Measurements from ENCODE around the gene IGFBP7.
"Not testable (repeated sequence)": the region's sequence is repeated elsewhere in the genome, so short reads cannot be mapped to it uniquely, and the experiment has no call there.

Gene IGFBP7

DNA sequence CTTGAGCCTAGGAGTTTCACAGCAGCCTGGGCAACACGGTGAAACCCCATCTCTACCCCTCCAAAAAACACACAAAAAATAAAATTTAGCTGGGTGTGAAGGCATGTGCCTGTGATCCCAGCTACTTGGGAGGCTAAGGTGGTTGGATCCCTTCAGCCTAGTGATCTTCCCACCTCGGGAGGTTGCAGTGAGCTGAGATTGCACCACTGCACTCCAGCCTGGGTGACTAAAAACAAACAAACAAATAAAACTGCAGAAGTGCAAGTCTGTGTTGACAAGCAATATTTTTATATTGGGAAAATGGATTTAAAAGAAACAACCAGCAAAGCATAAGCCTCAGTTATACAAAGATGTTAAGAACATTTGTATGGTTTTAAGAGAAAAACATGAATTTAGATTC lies 46.1 kb downstream of the IGFBP7 start:
- no peak for TF ChIP-seq POLR2A (IDR thresholded peaks at IDR 0.05; ENCODE audit: low read length)
- TF ChIP-seq GATA1 (IDR thresholded peaks at IDR 0.05; ENCODE audit: low read depth, low read length): no peak
- no peak for DNase-seq

DNA sequence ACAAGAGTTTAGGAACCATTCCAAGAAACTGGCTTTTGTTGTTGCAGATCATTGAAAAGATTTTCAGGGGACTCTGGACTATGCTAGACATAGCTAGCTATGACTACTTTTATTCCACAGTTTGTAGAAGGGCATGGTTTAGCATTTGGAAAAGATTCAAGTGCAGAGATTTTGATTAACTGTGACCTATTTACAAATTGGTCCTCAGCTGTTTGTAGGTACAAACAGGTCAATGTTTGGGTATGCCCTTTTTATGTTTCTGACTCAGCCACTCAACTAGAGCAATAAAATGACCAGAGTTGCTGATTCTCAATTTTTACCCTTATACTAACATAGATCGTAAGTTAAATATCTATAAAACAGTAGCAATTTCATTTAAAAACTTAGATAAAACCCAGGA lies 46.7 kb downstream of the IGFBP7 start:
- TF ChIP-seq GATA1 (IDR thresholded peaks at IDR 0.05; ENCODE audit: low read depth, low read length) (no peak), POLR2A (IDR thresholded peaks at IDR 0.05; ENCODE audit: low read length) (no peak)

DNA sequence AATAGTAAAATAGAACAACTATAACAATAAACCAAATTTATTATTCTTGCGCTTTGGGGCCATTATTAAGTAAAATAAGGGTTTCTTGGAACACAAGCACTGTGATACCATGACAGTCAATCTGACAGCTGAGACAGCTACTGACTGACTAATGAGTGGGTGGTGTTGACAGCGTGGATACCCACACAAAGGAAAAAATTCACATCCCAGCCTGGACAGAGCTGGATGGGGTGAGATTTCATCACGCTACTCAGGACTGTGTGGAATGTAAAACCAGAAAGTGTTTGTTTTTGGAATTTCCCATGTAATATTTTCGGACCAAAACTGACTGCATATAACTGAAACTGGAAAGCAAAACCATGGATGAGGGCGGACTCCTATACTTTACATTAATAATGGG lies 48.8 kb downstream of the IGFBP7 start:
- no peak for DNase-seq
- no peak for TF ChIP-seq POLR2A (IDR thresholded peaks at IDR 0.05; ENCODE audit: low read length)
- TF ChIP-seq GATA1 (IDR thresholded peaks at IDR 0.05; ENCODE audit: low read depth, low read length): no peak

More for the DNA sequence above, 46.7 kb downstream of the IGFBP7 start:
- DNase-seq: no peak

DNA sequence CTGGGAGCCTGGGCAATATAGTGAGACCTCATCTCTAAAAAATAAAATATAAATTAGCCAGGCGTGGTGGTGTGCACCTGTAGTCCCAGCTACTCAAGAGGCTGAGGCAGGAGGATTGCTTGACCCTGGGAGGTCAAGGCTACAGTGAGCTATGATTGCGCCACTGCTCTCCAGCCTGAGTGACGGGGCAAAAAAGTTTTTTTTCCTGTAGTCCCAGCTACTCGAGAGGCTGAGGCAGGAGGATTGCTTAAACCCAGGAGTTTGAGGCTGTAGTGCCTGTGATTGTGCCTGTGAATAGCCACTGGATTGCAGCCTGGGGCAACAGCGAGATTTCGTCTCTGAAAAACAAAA lies 49.5 kb downstream of the IGFBP7 start:
- DNase-seq: not testable (repeated sequence)

GRCh38 chr4:57059890-57060716 lies 50.1 kb downstream of the IGFBP7 start:
- DNase-seq: no peak
- TF ChIP-seq GATA1 (IDR thresholded peaks at IDR 0.05; ENCODE audit: low read depth, low read length): no peak
- no peak for TF ChIP-seq POLR2A (IDR thresholded peaks at IDR 0.05; ENCODE audit: low read length)

DNA sequence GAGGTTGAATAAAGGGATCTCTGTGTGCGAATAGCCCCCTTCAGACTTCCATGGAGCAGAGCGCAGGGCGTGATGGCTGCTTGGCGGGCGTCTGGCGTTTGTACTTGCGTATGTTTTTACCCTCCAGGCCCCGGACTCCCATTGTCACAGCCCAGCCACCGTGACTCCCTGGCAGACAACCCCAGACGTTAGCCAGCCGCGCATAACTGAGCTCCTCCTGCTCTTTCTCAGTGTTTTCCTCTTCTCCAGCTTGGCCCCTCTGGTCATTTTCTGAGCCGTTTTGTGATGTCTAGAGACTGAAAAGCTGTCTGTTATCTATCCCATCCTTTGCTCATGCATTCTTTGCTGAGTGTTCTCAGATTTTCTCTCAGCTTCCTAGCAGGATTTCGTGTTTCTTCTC lies 54.3 kb downstream of the IGFBP7 start:
- DNase-seq: no peak
- TF ChIP-seq POLR2A (IDR thresholded peaks at IDR 0.05; ENCODE audit: low read length): no peak
- no peak for TF ChIP-seq GATA1 (IDR thresholded peaks at IDR 0.05; ENCODE audit: low read depth, low read length)

DNA sequence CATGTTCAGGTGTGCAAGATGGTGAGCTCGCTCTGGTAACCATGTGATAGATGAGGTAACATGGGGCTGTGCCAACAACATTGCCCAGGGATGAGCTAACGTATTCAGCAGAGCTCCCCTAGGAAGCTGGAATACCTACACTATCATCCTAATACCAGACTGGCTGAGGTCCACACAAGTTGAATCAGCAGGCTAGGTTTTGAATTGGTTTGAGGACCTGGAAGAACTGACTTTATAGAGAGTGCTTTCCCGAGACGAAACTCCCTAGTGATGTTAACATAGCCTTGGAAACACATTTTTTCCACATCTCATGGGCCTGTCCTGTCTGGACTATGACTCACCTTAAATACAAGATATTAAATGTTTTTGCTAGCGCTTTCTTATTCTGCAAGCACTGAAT lies 56.7 kb downstream of the IGFBP7 start:
- TF ChIP-seq GATA1 (IDR thresholded peaks at IDR 0.05; ENCODE audit: low read depth, low read length) (no peak), POLR2A (IDR thresholded peaks at IDR 0.05; ENCODE audit: low read length) (no peak)
- DNase-seq: no peak

- DNase-seq: no peak
- no peak for TF ChIP-seq POLR2A (IDR thresholded peaks at IDR 0.05; ENCODE audit: low read length)
- TF ChIP-seq GATA1 (IDR thresholded peaks at IDR 0.05; ENCODE audit: low read depth, low read length): no peak
These were observed 58.7 kb downstream of the IGFBP7 start for GRCh38 chr4:57051524-57051923.

DNA sequence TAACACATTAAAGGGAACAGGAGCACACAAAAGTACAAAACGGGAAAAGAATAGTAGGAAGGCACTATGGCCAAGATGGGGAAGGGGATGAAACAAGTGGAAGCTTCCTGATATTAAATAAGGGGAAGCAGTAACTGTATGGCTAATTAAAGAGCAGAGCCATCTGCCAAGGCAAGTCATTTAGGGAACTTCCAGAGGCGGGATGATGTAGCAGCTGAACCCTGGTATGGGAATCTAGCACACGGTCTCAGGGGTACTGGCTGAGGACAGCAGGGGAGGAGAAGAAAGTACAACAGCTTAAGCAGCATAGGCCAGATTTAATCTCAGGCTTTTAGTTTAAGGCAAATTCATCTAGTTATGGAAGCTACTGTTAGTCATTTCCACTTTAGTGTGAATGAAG lies 59.1 kb downstream of the IGFBP7 start:
- TF ChIP-seq GATA1 (IDR thresholded peaks at IDR 0.05; ENCODE audit: low read depth, low read length) (no peak), POLR2A (IDR thresholded peaks at IDR 0.05; ENCODE audit: low read length) (no peak)
- no peak for DNase-seq

DNA sequence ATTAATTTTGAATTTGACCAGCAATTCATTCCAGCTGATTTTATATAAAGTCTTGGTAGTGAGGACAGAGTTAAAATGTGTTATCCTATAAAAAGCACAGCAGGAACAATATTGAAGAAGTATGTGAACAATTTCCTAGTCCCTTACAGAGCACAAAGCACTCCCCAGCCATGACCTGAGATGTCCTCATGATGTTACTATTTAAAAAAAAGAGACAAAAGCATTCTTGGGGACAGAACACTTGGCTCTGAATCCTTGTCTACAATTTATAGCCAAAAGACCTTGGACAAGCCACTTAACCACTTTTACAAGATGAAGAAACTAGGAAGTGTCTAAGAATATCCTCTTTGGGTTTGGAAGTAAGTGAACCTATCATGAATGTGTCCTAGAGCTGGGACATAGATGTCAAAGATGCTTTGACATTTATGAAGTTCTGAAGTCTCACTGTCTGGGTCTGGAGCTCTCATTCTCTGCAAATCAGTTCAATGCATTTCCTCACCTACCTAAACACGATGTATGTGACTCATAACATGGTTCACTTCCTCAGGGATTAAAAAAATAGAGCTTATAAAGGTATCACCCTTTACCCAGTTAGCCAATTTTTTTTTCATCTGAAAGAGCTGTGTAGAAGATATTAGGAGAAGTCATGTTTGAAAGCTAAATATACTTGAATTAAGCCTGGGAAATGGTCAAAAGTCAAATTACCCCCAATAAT lies 61.4 kb downstream of the IGFBP7 start:
- TF ChIP-seq GATA1 (IDR thresholded peaks at IDR 0.05; ENCODE audit: low read depth, low read length): no peak
- no peak for TF ChIP-seq POLR2A (IDR thresholded peaks at IDR 0.05; ENCODE audit: low read length)
- DNase-seq: no peak

DNA sequence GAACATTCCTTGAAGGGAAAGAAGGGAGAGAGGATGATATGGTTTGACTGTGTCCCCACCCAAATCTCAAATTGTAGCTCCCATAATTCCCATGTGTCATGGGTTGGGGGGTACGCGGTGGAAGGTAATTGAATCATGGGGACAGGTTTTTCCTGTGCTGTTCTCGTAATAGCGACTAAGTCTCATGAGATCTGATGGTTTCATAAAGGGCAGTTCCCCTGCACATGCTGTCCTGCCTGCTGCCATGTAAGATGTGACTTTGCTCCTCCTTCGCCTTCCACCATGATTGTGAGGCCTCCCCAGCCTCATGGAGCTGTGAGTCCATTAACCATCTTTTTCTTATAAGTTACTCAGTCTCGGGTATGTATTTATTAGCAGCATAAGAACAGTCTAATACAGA lies 63.1 kb downstream of the IGFBP7 start:
- not testable (repeated sequence) for DNase-seq

DNA sequence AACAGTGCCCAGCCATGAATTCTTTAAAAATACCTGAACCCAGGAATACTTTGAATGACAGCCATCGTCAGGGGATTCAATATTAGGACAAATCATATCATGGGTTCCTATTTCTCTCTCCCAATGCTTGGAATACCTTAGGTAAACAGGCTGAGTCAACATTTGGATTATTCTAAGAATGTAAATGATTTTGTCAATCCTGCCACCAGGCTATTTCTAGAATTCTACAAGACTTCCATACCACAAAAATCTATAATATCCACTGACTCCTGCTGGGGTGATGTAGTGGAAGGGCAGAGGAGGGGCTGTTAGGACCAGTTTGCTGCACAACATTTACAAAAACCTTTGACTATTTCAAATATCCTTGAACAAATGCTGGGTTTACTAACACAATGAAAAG lies 65.2 kb downstream of the IGFBP7 start:
- DNase-seq: no peak
- TF ChIP-seq GATA1 (IDR thresholded peaks at IDR 0.05; ENCODE audit: low read depth, low read length) (no peak), POLR2A (IDR thresholded peaks at IDR 0.05; ENCODE audit: low read length) (no peak)

- TF ChIP-seq GATA1 (IDR thresholded peaks at IDR 0.05; ENCODE audit: low read depth, low read length) (no peak), POLR2A (IDR thresholded peaks at IDR 0.05; ENCODE audit: low read length) (no peak)
These were observed 65.9 kb downstream of the IGFBP7 start for GRCh38 chr4:57044279-57044678.

GRCh38 chr4:57043347-57044251 lies 66.6 kb downstream of the IGFBP7 start:
- DNase-seq: no peak
- TF ChIP-seq POLR2A (IDR thresholded peaks at IDR 0.05; ENCODE audit: low read length) (no peak), GATA1 (IDR thresholded peaks at IDR 0.05; ENCODE audit: low read depth, low read length) (no peak)

More at GRCh38 chr4:57044279-57044678, 65.9 kb downstream of the IGFBP7 start:
- DNase-seq: no peak

Data from erythroblast (primary cell).